H1 (cell line): ENCODE data around the gene NINJ2.

Experiments used
- EP300 ChIP-seq, 2 experiments: IDR thresholded peaks; 1 replicate in 1 of 2; 2 replicates in 1 of 2; pipeline ENCODE4 v1.6.1; 2011 to 2012; ENCODE audit warnings: low read depth in 2 of 2, low read length in 2 of 2, mild to moderate bottlenecking in 2 of 2, borderline replicate concordance in 1 of 2, inconsistent platforms in 1 of 2, moderate library complexity in 1 of 2
- EZH2 ChIP-seq: fragments of 200-600 bp; sonication (generic); IDR thresholded peaks from 2 replicates; pipeline ENCODE4 v1.7.1; 2012; ENCODE audit warnings: low read depth, mild to moderate bottlenecking, moderate library complexity, low read length, inconsistent platforms; ENCODE audit not compliant: severe bottlenecking
- MAFK ChIP-seq: IDR thresholded peaks from 2 replicates; pipeline ENCODE4 v1.6.1; 2012; ENCODE audit warnings: low read depth, mild to moderate bottlenecking, improper control_type of control experiment, low read length
- PHF8 ChIP-seq: fragments of 200-600 bp; sonication (generic); conservative IDR thresholded peaks from 2 replicates; pipeline ENCODE4 v1.7.1; 2012; ENCODE audit warnings: low read depth, mild to moderate bottlenecking, inconsistent platforms, low read length, moderate library complexity
- POLR2A ChIP-seq, 2 experiments: IDR thresholded peaks; 1 replicate in 1 of 2; 2 replicates in 1 of 2; pipeline ENCODE4 v1.6.1; 2011; ENCODE audit warnings: low read depth in 2 of 2, low read length in 2 of 2, mild to moderate bottlenecking in 2 of 2; ENCODE audit errors: control extremely low read depth in 1 of 2
- POLR2AphosphoS5 ChIP-seq: IDR thresholded peaks from 2 replicates; pipeline ENCODE4 v1.6.1; 2011; ENCODE audit warnings: low read depth, low read length
- RAD21 ChIP-seq, 2 experiments: IDR thresholded peaks in 1 of 2; conservative IDR thresholded peaks in 1 of 2; 2 replicates each; pipeline ENCODE4 v1.6.1; 2011; ENCODE audit warnings: low read depth in 2 of 2, low read length in 2 of 2, improper control_type of control experiment in 1 of 2, inconsistent platforms in 1 of 2, mild to moderate bottlenecking in 1 of 2, moderate library complexity in 1 of 2
- SIN3A ChIP-seq, 2 experiments: IDR thresholded peaks in 1 of 2; conservative IDR thresholded peaks in 1 of 2; 2 replicates each; pipeline ENCODE4 v1.6.1; 2011 to 2012; ENCODE audit warnings: low read length in 2 of 2, improper control_type of control experiment in 1 of 2, low read depth in 1 of 2, mild to moderate bottlenecking in 1 of 2
- SP1 ChIP-seq: IDR thresholded peaks from 2 replicates; pipeline ENCODE4 v1.6.1; 2011; ENCODE audit warnings: low read depth, low read length
- YY1 ChIP-seq: IDR thresholded peaks from 2 replicates; pipeline ENCODE4 v1.6.1; 2011; ENCODE audit warnings: low read depth, mild to moderate bottlenecking, low read length
- TF ChIP-seq, protein P1 (sequence below): IDR thresholded peaks from 2 replicates; pipeline ENCODE4 v1.6.1; 2011; ENCODE audit warnings: low read length, improper control_type of control experiment
- TF ChIP-seq, protein P2 (sequence below), 3 experiments: IDR thresholded peaks; 1 replicate in 2 of 3; 2 replicates in 1 of 3; pipeline versions ENCODE4 v1.5.1 to v1.6.1; 2011; ENCODE audit warnings: low read length in 3 of 3, mild to moderate bottlenecking in 3 of 3, inconsistent platforms in 2 of 3, low read depth in 1 of 3, moderate library complexity in 1 of 3; ENCODE audit not compliant: insufficient read depth in 1 of 3; ENCODE audit errors: control extremely low read depth in 1 of 3

DNA sequence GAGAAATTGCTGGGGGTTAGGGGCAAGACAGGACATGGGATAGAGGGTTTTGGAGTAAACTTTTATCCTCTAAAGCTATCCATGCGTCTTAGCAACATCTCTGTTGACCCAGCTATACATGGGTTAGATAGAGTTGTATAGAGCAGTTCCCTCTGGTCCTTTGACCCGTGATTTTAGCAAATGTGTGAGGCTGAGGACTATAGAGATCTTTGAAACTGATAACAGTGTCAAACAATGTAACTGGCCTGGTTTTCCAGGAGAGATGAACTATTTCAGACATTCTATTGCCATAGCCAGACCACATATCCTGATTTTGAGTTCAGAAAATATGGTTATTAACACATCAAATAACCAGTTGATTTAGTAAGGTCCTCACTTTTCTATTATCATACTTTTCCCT lies 143.1 kb downstream of the NINJ2 start:
- TF ChIP-seq SIN3A (conservative IDR thresholded peaks at IDR 0.05 in 1 of 2, IDR thresholded peaks at IDR 0.05 in 1 of 2; ENCODE audit: low read depth in 1 of 2, low read length in 2 of 2): no peak
- no peak for TF ChIP-seq YY1
- TF ChIP-seq MAFK: no peak
- no peak for TF ChIP-seq EZH2
- no peak for TF ChIP-seq EP300 (IDR thresholded peaks at IDR 0.05; ENCODE audit: borderline replicate concordance in 1 of 2, low read depth in 2 of 2, low read length in 2 of 2)
- TF ChIP-seq, protein P1, sequence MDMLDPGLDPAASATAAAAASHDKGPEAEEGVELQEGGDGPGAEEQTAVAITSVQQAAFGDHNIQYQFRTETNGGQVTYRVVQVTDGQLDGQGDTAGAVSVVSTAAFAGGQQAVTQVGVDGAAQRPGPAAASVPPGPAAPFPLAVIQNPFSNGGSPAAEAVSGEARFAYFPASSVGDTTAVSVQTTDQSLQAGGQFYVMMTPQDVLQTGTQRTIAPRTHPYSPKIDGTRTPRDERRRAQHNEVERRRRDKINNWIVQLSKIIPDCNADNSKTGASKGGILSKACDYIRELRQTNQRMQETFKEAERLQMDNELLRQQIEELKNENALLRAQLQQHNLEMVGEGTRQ: no peak
- no peak for TF ChIP-seq POLR2A (IDR thresholded peaks at IDR 0.05; ENCODE audit: control extremely low read depth in 1 of 2, low read depth in 2 of 2, low read length in 2 of 2)
- no peak for TF ChIP-seq POLR2AphosphoS5
- no peak for TF ChIP-seq SP1
- no peak for TF ChIP-seq PHF8
- TF ChIP-seq RAD21 (IDR thresholded peaks at IDR 0.05 in 1 of 2, conservative IDR thresholded peaks at IDR 0.05 in 1 of 2; ENCODE audit: low read depth in 2 of 2, low read length in 2 of 2): no peak
- TF ChIP-seq, protein P2, sequence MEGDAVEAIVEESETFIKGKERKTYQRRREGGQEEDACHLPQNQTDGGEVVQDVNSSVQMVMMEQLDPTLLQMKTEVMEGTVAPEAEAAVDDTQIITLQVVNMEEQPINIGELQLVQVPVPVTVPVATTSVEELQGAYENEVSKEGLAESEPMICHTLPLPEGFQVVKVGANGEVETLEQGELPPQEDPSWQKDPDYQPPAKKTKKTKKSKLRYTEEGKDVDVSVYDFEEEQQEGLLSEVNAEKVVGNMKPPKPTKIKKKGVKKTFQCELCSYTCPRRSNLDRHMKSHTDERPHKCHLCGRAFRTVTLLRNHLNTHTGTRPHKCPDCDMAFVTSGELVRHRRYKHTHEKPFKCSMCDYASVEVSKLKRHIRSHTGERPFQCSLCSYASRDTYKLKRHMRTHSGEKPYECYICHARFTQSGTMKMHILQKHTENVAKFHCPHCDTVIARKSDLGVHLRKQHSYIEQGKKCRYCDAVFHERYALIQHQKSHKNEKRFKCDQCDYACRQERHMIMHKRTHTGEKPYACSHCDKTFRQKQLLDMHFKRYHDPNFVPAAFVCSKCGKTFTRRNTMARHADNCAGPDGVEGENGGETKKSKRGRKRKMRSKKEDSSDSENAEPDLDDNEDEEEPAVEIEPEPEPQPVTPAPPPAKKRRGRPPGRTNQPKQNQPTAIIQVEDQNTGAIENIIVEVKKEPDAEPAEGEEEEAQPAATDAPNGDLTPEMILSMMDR (IDR thresholded peaks at IDR 0.05; ENCODE audit: control extremely low read depth in 1 of 3, insufficient read depth in 1 of 3, low read depth in 1 of 3, low read length in 3 of 3): no peak
